ENCODE results near the gene NUCKS1.

NUCKS1 gene

GRCh38 chr1:205792481-205792881 is 42.5 kb upstream of the NUCKS1 start:
- Histone ChIP-seq H3K4me1 (no peaks in the 10 kb centered on the region), H3K27me3 (no peaks in the 10 kb centered on the region), H3K4me3 (ENCODE audit: low read depth, low read length) (no peak overlapping the region), H3K36me3 (no peaks in the 10 kb centered on the region), H3K9me3 (no peaks in the 10 kb centered on the region)
- no peak for TF ChIP-seq CTCF (IDR thresholded peaks at IDR 0.05; ENCODE audit: low read depth, low read length)
- no peak for DNase-seq

- TF ChIP-seq CTCF (IDR thresholded peaks at IDR 0.05; ENCODE audit: low read depth, low read length) = peak; percentile 94
- Histone ChIP-seq H3K27me3 (no peaks in the 10 kb centered on the region), H3K36me3 (no peaks in the 10 kb centered on the region), H3K4me3 (ENCODE audit: low read depth, low read length) (no peak overlapping the region), H3K9me3 (no peaks in the 10 kb centered on the region), H3K4me1 (no peaks in the 10 kb centered on the region)
- DNase-seq = peak; percentile 75
Observed at GRCh38 chr1:205791568-205792180, 41.7 kb upstream of the NUCKS1 start.

GRCh38 chr1:205787287-205787916 is 37.4 kb upstream of the NUCKS1 start:
- no peak for DNase-seq
- H3K4me1 ChIP-seq = no peaks in the 10 kb centered on the region
- no peaks in the 10 kb centered on the region for H3K36me3 ChIP-seq
- no peak overlapping the region for H3K4me3 ChIP-seq (ENCODE audit: low read depth, low read length)
- TF ChIP-seq CTCF (IDR thresholded peaks at IDR 0.05; ENCODE audit: low read depth, low read length) = no peak
- H3K9me3 ChIP-seq = no peaks in the 10 kb centered on the region
- no peaks in the 10 kb centered on the region for H3K27me3 ChIP-seq

- Histone ChIP-seq H3K36me3 (no peaks in the 10 kb centered on the region), H3K4me1 (no peaks in the 10 kb centered on the region), H3K27me3 (no peaks in the 10 kb centered on the region), H3K9me3 (no peaks in the 10 kb centered on the region), H3K4me3 (ENCODE audit: low read depth, low read length) (no peak overlapping the region)
- DNase-seq = no peak
- no peak for TF ChIP-seq CTCF (IDR thresholded peaks at IDR 0.05; ENCODE audit: low read depth, low read length)
Observed at GRCh38 chr1:205786601-205787000, 36.6 kb upstream of the NUCKS1 start.

GRCh38 chr1:205785446-205785845 is 35.5 kb upstream of the NUCKS1 start:
- Histone ChIP-seq H3K36me3 (no peaks in the 10 kb centered on the region), H3K4me1 (no peaks in the 10 kb centered on the region), H3K27me3 (no peaks in the 10 kb centered on the region; the same call in 1 of the 2 replicates), H3K4me3 (ENCODE audit: low read depth, low read length) (no peak overlapping the region), H3K9me3 (no peaks in the 10 kb centered on the region)
- DNase-seq = no peak
- no peak for TF ChIP-seq CTCF (IDR thresholded peaks at IDR 0.05; ENCODE audit: low read depth, low read length)

GRCh38 chr1:205783904-205784303 is 33.9 kb upstream of the NUCKS1 start:
- no peak for DNase-seq
- no peaks in the 10 kb centered on the region for H3K9me3 ChIP-seq
- H3K36me3 ChIP-seq = no peaks in the 10 kb centered on the region
- H3K4me1 ChIP-seq = no peaks in the 10 kb centered on the region
- H3K27me3 ChIP-seq = no peaks in the 10 kb centered on the region; the same call in 1 of the 2 replicates
- H3K4me3 ChIP-seq (ENCODE audit: low read depth, low read length) = no peak overlapping the region
- no peak for TF ChIP-seq CTCF (IDR thresholded peaks at IDR 0.05; ENCODE audit: low read depth, low read length)

Measured in BE2C (cell line).